ENCODE data around the gene BLZF1. TPM values are rescaled to one million over a fixed set of nuclear protein-coding genes. Genes with fewer than 3 reads are reported as not detected.

Gene BLZF1
- total RNA-seq, 1 experiment from 2014 or later, result 19.6 TPM

- Histone ChIP-seq H3K4me1 (ENCODE audit: control insufficient read depth, insufficient read depth, low read length) (peaks cover 14% of the 10 kb centered on the region; the same call in 1 of the 2 replicates), H3K36me3 (ENCODE audit: control insufficient read depth, insufficient read depth, low read length) (peaks cover 30% of the 10 kb centered on the region), H3K9me3 (ENCODE audit: control insufficient read depth, insufficient read depth, low read depth, low read length) (no peaks in the 10 kb centered on the region), H3K4me3 (ENCODE audit: low read depth in 2 of 2, low read length in 2 of 2) (peak overlapping the region; percentile 91 to 99), H3K27me3 (ENCODE audit: control insufficient read depth, insufficient read depth, low read length) (no peaks in the 10 kb centered on the region), H3K27ac (ENCODE audit: low read length) (peak overlapping the region; percentile 100)
- POLR2A ChIA-PET, result interaction anchor here (0.6 to 0.7 kb wide), 4 partner anchors 28 to 256 kb away, joined by 3 read pairs; no protein-coding TSS in a partner anchor
- in situ Hi-C loops (cut with HindIII; ENCODE audit: low pct_unique_long_range_greater_than_20kb, low sequenced_read_pairs), result no loop called here
- CTCF ChIA-PET, result no interaction called here
- peak; percentile 28 for ATAC-seq
- TF ChIP-seq CTCF (IDR thresholded peaks at IDR 0.05) (no peak), SIN3A (IDR thresholded peaks at IDR 0.05; ENCODE audit: borderline replicate concordance, insufficient read depth, low read depth, low read length) (no peak), REST (IDR thresholded peaks at IDR 0.05; ENCODE audit: insufficient read depth in 1 of 2, low read depth in 2 of 2, low read length in 1 of 2) (no peak), TCF7L2 (IDR thresholded peaks at IDR 0.05; ENCODE audit: low read depth, low read length) (no peak), POLR2AphosphoS5 (IDR thresholded peaks at IDR 0.05; ENCODE audit: low read depth, low read length) (no peak)
- no peak for DNase-seq (ENCODE audit: low read depth, low spot score)
- intact Hi-C loops (cut with micrococcal nuclease; ENCODE audit: unreplicated experiment), result loop anchor here (5.0 kb wide), 1 partner anchor 120 kb away; the partner anchor contains the start of gene SLC19A2
- TSS peak; percentile 94 for BruUV-seq (replicated peaks)
These were observed 804 bp upstream of the BLZF1 start for GRCh38 chr1:169367096-169367685.

- in situ Hi-C loops (cut with HindIII; ENCODE audit: low pct_unique_long_range_greater_than_20kb, low sequenced_read_pairs) (no loop called here), intact Hi-C loops (cut with micrococcal nuclease; ENCODE audit: unreplicated experiment) (loop anchor here (5.0 kb wide), 1 partner anchor 119 kb away; the partner anchor contains the start of gene SLC19A2)
- Histone ChIP-seq H3K4me3 (ENCODE audit: low read depth in 2 of 2, low read length in 2 of 2) (peak overlapping the region; percentile 91 to 99), H3K4me1 (ENCODE audit: control insufficient read depth, insufficient read depth, low read length) (peaks cover 12% of the 10 kb centered on the region; the same call in 1 of the 2 replicates), H3K9me3 (ENCODE audit: control insufficient read depth, insufficient read depth, low read depth, low read length) (no peaks in the 10 kb centered on the region), H3K27me3 (ENCODE audit: control insufficient read depth, insufficient read depth, low read length) (no peaks in the 10 kb centered on the region), H3K36me3 (ENCODE audit: control insufficient read depth, insufficient read depth, low read length) (peaks cover 41% of the 10 kb centered on the region), H3K27ac (ENCODE audit: low read length) (peak overlapping the region; percentile 100)
- ATAC-seq (peak; percentile 5; the same call in 1 of the 2 replicates), DNase-seq (ENCODE audit: low read depth, low spot score) (no peak)
- BruUV-seq (replicated peaks), result TSS peak; percentile 81
- CTCF ChIA-PET, result no interaction called here
- no peak for TF ChIP-seq CTCF (IDR thresholded peaks at IDR 0.05)
- no peak for TF ChIP-seq POLR2AphosphoS5 (IDR thresholded peaks at IDR 0.05; ENCODE audit: low read depth, low read length)
- TF ChIP-seq SIN3A (IDR thresholded peaks at IDR 0.05; ENCODE audit: borderline replicate concordance, insufficient read depth, low read depth, low read length), result no peak
- no peak for TF ChIP-seq TCF7L2 (IDR thresholded peaks at IDR 0.05; ENCODE audit: low read depth, low read length)
- no peak for TF ChIP-seq REST (IDR thresholded peaks at IDR 0.05; ENCODE audit: insufficient read depth in 1 of 2, low read depth in 2 of 2, low read length in 1 of 2)
- POLR2A ChIA-PET, result interaction anchor here (0.6 kb wide), 1 partner anchor 744 kb away, joined by 3 read pairs; no protein-coding TSS in a partner anchor
These were observed 393 bp downstream of the BLZF1 start for GRCh38 chr1:169368406-169368769.
